HG03571 (cell line): ENCODE data around the gene TMEM250.
"Not testable (repeated sequence)": the region's sequence is repeated elsewhere in the genome, so short reads cannot be mapped to it uniquely, and the experiment has no call there.

Experiments
- ATAC-seq: cut with Tn5 transposase; IDR thresholded peaks from one replicate; pipeline ENCODE4 v1.9.1; 2021; ENCODE audit not compliant: unreplicated experiment

TMEM250 gene

GRCh38 chr9:136114610-136115009 lies 4.1 kb downstream of the TMEM250 start:
- ATAC-seq: no peak

- ATAC-seq: no peak
Measured at GRCh38 chr9:136112541-136112940, 6.1 kb downstream of the TMEM250 start.

- no peak for ATAC-seq
Measured at GRCh38 chr9:136111910-136112309, 6.8 kb downstream of the TMEM250 start.

GRCh38 chr9:136111190-136111589 lies 7.5 kb downstream of the TMEM250 start:
- no peak for ATAC-seq

- no peak for ATAC-seq
Measured at GRCh38 chr9:136110082-136111061, 8.3 kb downstream of the TMEM250 start.

- ATAC-seq: peak; percentile 67
Measured at GRCh38 chr9:136109351-136110081, 9.2 kb downstream of the TMEM250 start.

- ATAC-seq: peak; percentile 1
Measured at GRCh38 chr9:136108648-136109266, 9.9 kb downstream of the TMEM250 start.

GRCh38 chr9:136107953-136108647 lies 10.6 kb downstream of the TMEM250 start:
- no peak for ATAC-seq

- no peak for ATAC-seq
Measured at GRCh38 chr9:136107155-136107952, 11.3 kb downstream of the TMEM250 start.

GRCh38 chr9:136105398-136106135 lies 13.1 kb downstream of the TMEM250 start:
- no peak for ATAC-seq

GRCh38 chr9:136104916-136105315 lies 13.8 kb downstream of the TMEM250 start:
- no peak for ATAC-seq

GRCh38 chr9:136104488-136104800 lies 14.2 kb downstream of the TMEM250 start:
- no peak for ATAC-seq

- ATAC-seq: no peak
Measured at GRCh38 chr9:136103651-136104487, 14.8 kb downstream of the TMEM250 start.

GRCh38 chr9:136101615-136102074 lies 17.0 kb downstream of the TMEM250 start:
- ATAC-seq: not testable (repeated sequence)

GRCh38 chr9:136100700-136101614 lies 17.7 kb downstream of the TMEM250 start:
- ATAC-seq: no peak

GRCh38 chr9:136099542-136099941 lies 19.1 kb downstream of the TMEM250 start:
- ATAC-seq: no peak

GRCh38 chr9:136098844-136099243 lies 19.8 kb downstream of the TMEM250 start:
- no peak for ATAC-seq
